A549 (cell line): ENCODE measurements around the gene ADAMTS16. TPM values are rescaled to one million over a fixed set of nuclear protein-coding genes. Genes with fewer than 3 reads are reported as not detected.

Source experiments
- ATAC-seq, 2 experiments: fragments of 200-7000 bp in 1 of 2; fragments of >200 bp in 1 of 2; cut with Nextera tagmentation in 1 of 2; cut with Tn5 transposase in 1 of 2; 3 replicates each; pipeline versions ENCODE4 v1.8.0 to v1.9.1; 2018 to 2020; ENCODE audit warnings: mild to moderate bottlenecking in 1 of 2, moderate library complexity in 1 of 2
- CTCF ChIA-PET: fragments of 300-600 bp; sonication (Branson Sonifier 250); formaldehyde crosslinking; extraction: SDS; loops from one replicate; lab custom pipeline; 2021; ENCODE audit warnings: antibody characterized with exemption, inconsistent platforms; lab: Yijun Ruan, JAX
- POLR2A ChIA-PET: fragments of 350-600 bp; formaldehyde crosslinking; extraction: SDS; loops from one replicate; lab custom pipeline; 2021; ENCODE audit warnings: antibody characterized with exemption, inconsistent platforms; lab: Yijun Ruan, JAX
- DNase-seq, 2 experiments: peaks; one replicate each; pipeline versions ENCODE4 v3.0.0 to v3.0.0-alpha.2; 2011 to 2016; ENCODE audit warnings: low read depth in 1 of 2, low spot score in 1 of 2
- FAIRE-seq: peaks from 2 replicates; lab custom pipeline; 2011; peaks lifted over from hg19 to GRCh38; lab: Jason Lieb, UNC
- H3K27ac ChIP-seq, 2 experiments: fragments of >200 bp; sonication (Bioruptor Twin); formaldehyde crosslinking; 3 replicates each; pipeline ENCODE4 v1.5.1; 2016 to 2017
- H3K4me1 ChIP-seq: fragments of >200 bp; sonication (Bioruptor Twin); formaldehyde crosslinking; 3 replicates; pipeline ENCODE4 v1.6.1; 2016
- H3K4me2 ChIP-seq: fragments of >200 bp; sonication (Bioruptor Twin); formaldehyde crosslinking; 3 replicates; pipeline ENCODE4 v1.6.1; 2016
- H3K4me3 ChIP-seq: fragments of >200 bp; sonication (Bioruptor Twin); formaldehyde crosslinking; 3 replicates; pipeline ENCODE4 v1.5.1; 2016
- H3K9me3 ChIP-seq: fragments of >200 bp; sonication (Bioruptor Twin); formaldehyde crosslinking; 3 replicates; pipeline ENCODE4 v1.6.1; 2016
- ATOH8 ChIP-seq: fragments of 250-450 bp; sonication (Bioruptor Pico); IDR thresholded peaks from 2 replicates; pipeline ENCODE4 v1.5.0; 2020; ENCODE audit warnings: low read depth, mild to moderate bottlenecking, moderate library complexity
- BCL3 ChIP-seq: fragments of >200 bp; sonication (Bioruptor Twin); formaldehyde crosslinking; IDR thresholded peaks from 3 replicates; pipeline ENCODE4 v1.6.1; 2016
- CEBPB ChIP-seq, 2 experiments: fragments of >200 bp in 1 of 2; sonication (Bioruptor Twin) in 1 of 2; formaldehyde crosslinking in 1 of 2; IDR thresholded peaks; 2 replicates each; pipeline ENCODE4 v1.6.1; 2012 to 2016
- CHD2 ChIP-seq: fragments of 150-350 bp; IDR thresholded peaks from 2 replicates; pipeline ENCODE4 v1.6.1; 2014; ENCODE audit warnings: low read length; ENCODE audit not compliant: partially characterized antibody
- E2F6 ChIP-seq: IDR thresholded peaks from 2 replicates; pipeline ENCODE4 v1.6.1; 2012; ENCODE audit warnings: low read depth, borderline replicate concordance
- EHF ChIP-seq: fragments of 250-450 bp; sonication (Bioruptor Pico); IDR thresholded peaks from 2 replicates; pipeline ENCODE4 v1.5.0; 2020; ENCODE audit warnings: mild to moderate bottlenecking
- EP300 ChIP-seq, 2 experiments: fragments of >200 bp; sonication (Bioruptor Twin); formaldehyde crosslinking; IDR thresholded peaks; 2 replicates in 1 of 2; 3 replicates in 1 of 2; pipeline ENCODE4 v1.6.1; 2016 to 2017
- FOSL2 ChIP-seq, 2 experiments: fragments of 450-650 bp in 1 of 2; fragments of >200 bp in 1 of 2; sonication (Bioruptor Twin) in 1 of 2; formaldehyde crosslinking; IDR thresholded peaks; 2 replicates each; pipeline versions ENCODE4 v1.5.0 to v1.6.1; 2016 to 2020; ENCODE audit warnings: mild to moderate bottlenecking in 1 of 2, moderate library complexity in 1 of 2
- GATA3 ChIP-seq: IDR thresholded peaks from 2 replicates; pipeline ENCODE4 v1.6.1; 2012; ENCODE audit warnings: borderline replicate concordance
- HDAC2 ChIP-seq: fragments of 200-600 bp; sonication (generic); IDR thresholded peaks from 2 replicates; pipeline ENCODE4 v1.6.1; 2016
- HES2 ChIP-seq: fragments of >200 bp; sonication (Bioruptor Twin); formaldehyde crosslinking; IDR thresholded peaks from 2 replicates; pipeline ENCODE4 v1.6.1; 2016
- HEYL ChIP-seq: fragments of 250-450 bp; sonication (Bioruptor Pico); IDR thresholded peaks from 2 replicates; pipeline ENCODE4 v1.8.0; 2021; ENCODE audit warnings: mild to moderate bottlenecking, moderate library complexity
- HOXB5 ChIP-seq: fragments of 250-450 bp; sonication (Bioruptor Pico); IDR thresholded peaks from 2 replicates; pipeline ENCODE4 v1.5.0; 2020; ENCODE audit warnings: mild to moderate bottlenecking, moderate library complexity
- JUN ChIP-seq, 2 experiments: fragments of >200 bp; sonication (Bioruptor Twin); formaldehyde crosslinking; IDR thresholded peaks; 2 replicates in 1 of 2; 3 replicates in 1 of 2; pipeline ENCODE4 v1.6.1; 2016 to 2017
- JUNB ChIP-seq: fragments of >200 bp; sonication (Bioruptor Twin); formaldehyde crosslinking; IDR thresholded peaks from 2 replicates; pipeline ENCODE4 v1.6.1; 2016
- KDM5A ChIP-seq: fragments of 200-600 bp; sonication (generic); IDR thresholded peaks from 2 replicates; pipeline ENCODE4 v1.6.1; 2016; ENCODE audit warnings: antibody characterized with exemption, mild to moderate bottlenecking
- MAFK ChIP-seq: fragments of 450-650 bp; IDR thresholded peaks from 2 replicates; pipeline ENCODE4 v1.6.1; 2014; ENCODE audit not compliant: partially characterized antibody
- MYC ChIP-seq: IDR thresholded peaks from 2 replicates; pipeline ENCODE4 v1.6.1; 2012; ENCODE audit warnings: mild to moderate bottlenecking, inconsistent platforms, low read length, improper control_type of control experiment, borderline replicate concordance
- NPAS2 ChIP-seq: fragments of 250-450 bp; sonication (Bioruptor Pico); IDR thresholded peaks from 2 replicates; pipeline ENCODE4 v1.8.0; 2022; ENCODE audit warnings: mild to moderate bottlenecking, moderate library complexity, borderline replicate concordance
- NR3C1 ChIP-seq: fragments of >200 bp; sonication (Bioruptor Twin); formaldehyde crosslinking; IDR thresholded peaks from 3 replicates; pipeline ENCODE4 v1.6.1; 2017
- POLR2A ChIP-seq: IDR thresholded peaks from 2 replicates; pipeline ENCODE4 v1.6.1; 2012; ENCODE audit warnings: mild to moderate bottlenecking, low read length
- POLR2AphosphoS2 ChIP-seq: conservative IDR thresholded peaks from 2 replicates; pipeline ENCODE4 v1.6.1; 2012; ENCODE audit warnings: low read length, improper control_type of control experiment, inconsistent platforms
- RAD21 ChIP-seq, 2 experiments: fragments of >200 bp in 1 of 2; sonication (Bioruptor Twin) in 1 of 2; formaldehyde crosslinking in 1 of 2; IDR thresholded peaks in 1 of 2; conservative IDR thresholded peaks in 1 of 2; 2 replicates in 1 of 2; 3 replicates in 1 of 2; pipeline ENCODE4 v1.6.1; 2012 to 2018; ENCODE audit warnings: inconsistent platforms in 1 of 2
- SMC3 ChIP-seq: fragments of >200 bp; sonication (Bioruptor Twin); formaldehyde crosslinking; IDR thresholded peaks from 3 replicates; pipeline ENCODE4 v1.6.1; 2018; ENCODE audit warnings: inconsistent platforms
- SREBF2 ChIP-seq: fragments of 450-650 bp; IDR thresholded peaks from 2 replicates; pipeline ENCODE4 v1.6.1; 2014; ENCODE audit warnings: mild to moderate bottlenecking, moderate library complexity
- TFCP2L1 ChIP-seq: fragments of 250-450 bp; sonication (Bioruptor Pico); IDR thresholded peaks from 2 replicates; pipeline ENCODE4 v1.5.0; 2021; ENCODE audit warnings: mild to moderate bottlenecking
- ZFP36 ChIP-seq: fragments of 450-650 bp; IDR thresholded peaks from 2 replicates; pipeline ENCODE4 v1.6.1; 2014; ENCODE audit warnings: borderline replicate concordance; ENCODE audit not compliant: partially characterized antibody
- ZNF302 ChIP-seq: fragments of 250-450 bp; sonication (Bioruptor Pico); IDR thresholded peaks from 2 replicates; pipeline ENCODE4 v1.9.0; 2021; ENCODE audit warnings: inconsistent platforms, mild to moderate bottlenecking, moderate library complexity
- ZSCAN20 ChIP-seq: fragments of 250-450 bp; sonication (Bioruptor Pico); IDR thresholded peaks from 2 replicates; pipeline ENCODE4 v1.8.0; 2022; ENCODE audit warnings: mild to moderate bottlenecking, moderate library complexity
- WGBS: methylation state at CpG from one replicate; pipeline ENCODE4 v1.1.6; 2017; ENCODE audit errors: missing lambda C conversion rate; 5-methylcytosine and 5-hydroxymethylcytosine counted together
- polyA plus RNA-seq, 4 experiments: library from polyadenylated mRNA; depleted of rRNA in 3 of 4; stranded (reverse); fragments of >200 nt; fragmentation: RNase III in 1 of 4; extraction: RNeasy Plus Mini Kit Qiagen cat#74134 plus additional on column Dnase treatment in 1 of 4; gene quantifications; 2 replicates in 3 of 4; 3 replicates in 1 of 4; pipeline ENCODE4 v1.2.3, GENCODE V29; 2011 to 2017
- TF ChIP-seq, protein P1 (sequence below): fragments of 450-650 bp; IDR thresholded peaks from 2 replicates; pipeline ENCODE4 v1.6.1; 2014; ENCODE audit warnings: antibody characterized with exemption
- TF ChIP-seq, protein P2 (sequence below): fragments of 200-600 bp; sonication (generic); IDR thresholded peaks from 2 replicates; pipeline ENCODE4 v1.6.1; 2016; ENCODE audit warnings: antibody characterized with exemption, mild to moderate bottlenecking, moderate library complexity
- TF ChIP-seq, protein P3 (sequence below): IDR thresholded peaks from 2 replicates; pipeline ENCODE4 v1.6.1; 2012
- TF ChIP-seq, protein P4 (sequence below): IDR thresholded peaks from 2 replicates; pipeline ENCODE4 v1.6.1; 2012

ADAMTS16 gene
- polyA plus RNA-seq, 2 of the 4 experiments (the other 2 are of a cell fraction): 0.71 to 1.0 TPM

DNA sequence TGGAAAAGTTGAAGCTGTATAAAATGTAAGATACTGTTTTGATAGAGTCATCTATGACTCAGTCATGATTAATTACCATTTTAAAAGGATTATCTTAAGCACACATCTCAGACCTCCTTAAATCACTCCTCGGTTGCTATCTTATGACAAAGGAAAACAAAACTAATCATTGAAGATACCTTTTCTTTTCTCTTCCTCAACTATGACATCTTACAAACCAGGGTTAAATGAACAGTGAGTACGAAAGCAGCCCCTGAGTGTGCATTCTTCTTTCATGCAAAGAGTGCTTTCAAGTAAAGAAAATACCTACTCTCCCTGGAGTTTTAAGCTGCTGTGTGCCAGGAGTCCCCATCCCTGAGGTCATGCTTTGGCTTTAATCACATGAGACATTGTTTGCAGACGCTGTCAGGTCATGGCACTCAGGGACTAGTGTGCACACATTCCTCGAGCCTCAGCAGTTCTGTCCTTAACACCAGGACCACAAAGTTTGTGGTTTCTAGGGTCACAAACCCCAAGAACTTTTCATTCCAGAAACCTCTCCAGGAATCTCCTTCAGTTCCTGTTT is 195.7 kb downstream of the ADAMTS16 start:
- H3K4me3 ChIP-seq: no peak overlapping the region
- H3K4me1 ChIP-seq: peaks cover 43% of the 10 kb centered on the region
- ATAC-seq: peak; percentile 69 to 81
- DNase-seq: peak; percentile 46 to 89
- H3K27ac ChIP-seq: peak overlapping the region; percentile 59 to 79
- CTCF ChIA-PET: interaction anchor here (1.2 to 1.3 kb wide), 2 partner anchors 22 to 195 kb away, joined by 3 to 4 read pairs; partner anchors contain the start of gene ADAMTS16
- POLR2A ChIA-PET: interaction anchor here (0.6 to 1.0 kb wide), 2 partner anchors 14 to 189 kb away, joined by 3 read pairs; no protein-coding TSS in a partner anchor
- no peaks in the 10 kb centered on the region for H3K9me3 ChIP-seq
- FAIRE-seq: no peak
- peak overlapping the region; percentile 54 for H3K4me2 ChIP-seq
- 0% methylated on average over 4 of the region's 4 CpGs for WGBS
- TF ChIP-seq JUN (IDR thresholded peaks at IDR 0.05) (peak; percentile 43 to 70; a peak in 2 of 5 replicates), NPAS2 (no peak), GATA3 (peak; percentile 97), SREBF2 (no peak), RAD21 (conservative IDR thresholded peaks at IDR 0.05 in 1 of 2, IDR thresholded peaks at IDR 0.05 in 1 of 2) (no peak), BCL3 (peak; percentile 78; the same call in 2 of the 3 replicates), MAFK (peak; percentile 17), ATOH8 (no peak), ZNF302 (CRISPR knock-in tag) (no peak), EP300 (IDR thresholded peaks at IDR 0.05) (peak; percentile 69 to 81; a peak in 4 of 5 replicates), TFCP2L1 (CRISPR knock-in tag) (no peak), POLR2AphosphoS2 (no peak), CEBPB (IDR thresholded peaks at IDR 0.05) (peak in 1 of 2 experiments; percentile 57; a peak in 1 of 4 replicates), CHD2 (no peak), HEYL (no peak), KDM5A (no peak), HES2 (no peak), MYC (no peak), FOSL2 (IDR thresholded peaks at IDR 0.05) (peak; percentile 77), FOSL2 (CRISPR knock-in tag; IDR thresholded peaks at IDR 0.05) (peak; percentile 78), NR3C1 (no peak), ZSCAN20 (CRISPR knock-in tag) (no peak), E2F6 (no peak), ZFP36 (peak; percentile 25), HDAC2 (no peak), SMC3 (peak; percentile 11; the same call in 2 of the 3 replicates), HOXB5 (CRISPR knock-in tag) (peak; percentile 86; the same call in 1 of the 2 replicates), EHF (CRISPR knock-in tag) (no peak), POLR2A (no peak), JUNB (peak; percentile 94)
- TF ChIP-seq, protein P1, sequence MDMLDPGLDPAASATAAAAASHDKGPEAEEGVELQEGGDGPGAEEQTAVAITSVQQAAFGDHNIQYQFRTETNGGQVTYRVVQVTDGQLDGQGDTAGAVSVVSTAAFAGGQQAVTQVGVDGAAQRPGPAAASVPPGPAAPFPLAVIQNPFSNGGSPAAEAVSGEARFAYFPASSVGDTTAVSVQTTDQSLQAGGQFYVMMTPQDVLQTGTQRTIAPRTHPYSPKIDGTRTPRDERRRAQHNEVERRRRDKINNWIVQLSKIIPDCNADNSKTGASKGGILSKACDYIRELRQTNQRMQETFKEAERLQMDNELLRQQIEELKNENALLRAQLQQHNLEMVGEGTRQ: peak; percentile 32; the same call in 1 of the 2 replicates
- TF ChIP-seq, protein P2, sequence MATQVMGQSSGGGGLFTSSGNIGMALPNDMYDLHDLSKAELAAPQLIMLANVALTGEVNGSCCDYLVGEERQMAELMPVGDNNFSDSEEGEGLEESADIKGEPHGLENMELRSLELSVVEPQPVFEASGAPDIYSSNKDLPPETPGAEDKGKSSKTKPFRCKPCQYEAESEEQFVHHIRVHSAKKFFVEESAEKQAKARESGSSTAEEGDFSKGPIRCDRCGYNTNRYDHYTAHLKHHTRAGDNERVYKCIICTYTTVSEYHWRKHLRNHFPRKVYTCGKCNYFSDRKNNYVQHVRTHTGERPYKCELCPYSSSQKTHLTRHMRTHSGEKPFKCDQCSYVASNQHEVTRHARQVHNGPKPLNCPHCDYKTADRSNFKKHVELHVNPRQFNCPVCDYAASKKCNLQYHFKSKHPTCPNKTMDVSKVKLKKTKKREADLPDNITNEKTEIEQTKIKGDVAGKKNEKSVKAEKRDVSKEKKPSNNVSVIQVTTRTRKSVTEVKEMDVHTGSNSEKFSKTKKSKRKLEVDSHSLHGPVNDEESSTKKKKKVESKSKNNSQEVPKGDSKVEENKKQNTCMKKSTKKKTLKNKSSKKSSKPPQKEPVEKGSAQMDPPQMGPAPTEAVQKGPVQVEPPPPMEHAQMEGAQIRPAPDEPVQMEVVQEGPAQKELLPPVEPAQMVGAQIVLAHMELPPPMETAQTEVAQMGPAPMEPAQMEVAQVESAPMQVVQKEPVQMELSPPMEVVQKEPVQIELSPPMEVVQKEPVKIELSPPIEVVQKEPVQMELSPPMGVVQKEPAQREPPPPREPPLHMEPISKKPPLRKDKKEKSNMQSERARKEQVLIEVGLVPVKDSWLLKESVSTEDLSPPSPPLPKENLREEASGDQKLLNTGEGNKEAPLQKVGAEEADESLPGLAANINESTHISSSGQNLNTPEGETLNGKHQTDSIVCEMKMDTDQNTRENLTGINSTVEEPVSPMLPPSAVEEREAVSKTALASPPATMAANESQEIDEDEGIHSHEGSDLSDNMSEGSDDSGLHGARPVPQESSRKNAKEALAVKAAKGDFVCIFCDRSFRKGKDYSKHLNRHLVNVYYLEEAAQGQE: no peak
- TF ChIP-seq, protein P3, sequence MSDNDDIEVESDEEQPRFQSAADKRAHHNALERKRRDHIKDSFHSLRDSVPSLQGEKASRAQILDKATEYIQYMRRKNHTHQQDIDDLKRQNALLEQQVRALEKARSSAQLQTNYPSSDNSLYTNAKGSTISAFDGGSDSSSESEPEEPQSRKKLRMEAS: peak; percentile 67
- TF ChIP-seq, protein P4, sequence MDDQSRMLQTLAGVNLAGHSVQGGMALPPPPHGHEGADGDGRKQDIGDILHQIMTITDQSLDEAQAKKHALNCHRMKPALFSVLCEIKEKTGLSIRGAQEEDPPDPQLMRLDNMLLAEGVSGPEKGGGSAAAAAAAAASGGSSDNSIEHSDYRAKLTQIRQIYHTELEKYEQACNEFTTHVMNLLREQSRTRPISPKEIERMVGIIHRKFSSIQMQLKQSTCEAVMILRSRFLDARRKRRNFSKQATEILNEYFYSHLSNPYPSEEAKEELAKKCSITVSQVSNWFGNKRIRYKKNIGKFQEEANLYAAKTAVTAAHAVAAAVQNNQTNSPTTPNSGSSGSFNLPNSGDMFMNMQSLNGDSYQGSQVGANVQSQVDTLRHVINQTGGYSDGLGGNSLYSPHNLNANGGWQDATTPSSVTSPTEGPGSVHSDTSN: no peak
